HG03354 (cell line): ENCODE data around the gene ITPR1.

Source experiments
- ATAC-seq: cut with Tn5 transposase; IDR thresholded peaks from one replicate; pipeline ENCODE4 v1.9.1; 2021; ENCODE audit warnings: mild to moderate bottlenecking; ENCODE audit not compliant: unreplicated experiment, poor library complexity, severe bottlenecking

Gene ITPR1

DNA sequence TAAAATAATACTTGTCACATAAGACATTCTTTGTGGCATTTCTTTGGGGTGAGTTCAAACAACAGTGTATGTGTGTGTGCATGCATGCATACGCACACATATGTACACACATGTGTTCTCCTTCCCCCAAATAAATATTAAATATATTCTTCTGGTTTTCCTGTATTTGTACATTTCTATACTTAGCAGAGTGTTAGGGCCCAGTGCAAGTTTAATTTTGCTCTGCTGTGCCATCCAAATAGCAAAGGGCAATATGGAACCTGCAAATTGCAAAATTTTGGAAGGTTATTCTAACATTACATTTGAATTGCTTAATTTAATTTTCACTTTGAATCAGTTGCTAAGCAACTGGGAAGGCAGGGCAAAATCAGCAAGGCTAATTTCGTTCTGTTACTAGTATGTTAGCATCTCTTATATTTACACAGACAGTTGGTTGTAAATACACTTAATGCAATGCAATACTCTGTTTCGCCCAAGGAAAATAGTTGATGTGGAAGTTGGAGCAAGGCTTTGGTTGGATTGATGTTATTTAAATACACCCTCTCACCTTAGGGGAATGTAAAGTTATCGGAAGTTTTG is 130.4 kb downstream of the ITPR1 start:
- no peak for ATAC-seq

DNA sequence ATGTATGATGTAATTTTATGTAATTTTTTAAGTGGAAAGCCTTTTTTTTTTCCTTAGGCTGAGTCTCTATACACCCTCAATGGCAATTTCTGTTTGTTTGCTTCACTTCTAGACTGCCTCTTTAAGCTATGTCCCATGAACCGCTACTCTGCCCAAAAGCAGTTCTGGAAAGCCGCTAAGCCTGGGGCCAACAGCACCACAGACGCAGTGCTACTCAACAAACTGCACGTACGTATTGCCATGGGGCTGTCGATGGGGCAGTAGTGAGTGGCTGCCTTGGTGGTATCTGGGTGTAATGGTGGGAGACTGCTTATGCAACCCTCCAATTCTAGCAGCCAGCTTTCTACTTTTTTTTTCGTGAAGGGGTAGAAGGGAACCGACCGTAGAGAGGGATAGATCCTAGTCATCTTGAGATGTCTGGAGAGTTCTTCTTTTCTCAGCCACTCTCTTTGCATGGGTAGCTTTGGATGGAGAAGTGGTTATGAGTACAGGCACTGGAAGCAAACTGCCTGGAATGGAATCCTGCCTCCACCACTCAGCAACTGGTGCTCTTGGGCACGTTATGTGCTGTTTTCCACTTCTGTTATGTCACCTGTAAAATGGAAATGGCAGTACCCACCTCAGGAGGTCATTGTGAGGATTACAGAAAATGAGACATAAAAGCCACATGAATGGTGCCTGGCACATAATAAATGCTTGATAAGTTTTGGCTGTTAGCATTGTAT is 134.7 kb downstream of the ITPR1 start:
- ATAC-seq, result no peak

GRCh38 chr3:4629095-4630007 is 136.2 kb downstream of the ITPR1 start:
- ATAC-seq, result no peak

DNA sequence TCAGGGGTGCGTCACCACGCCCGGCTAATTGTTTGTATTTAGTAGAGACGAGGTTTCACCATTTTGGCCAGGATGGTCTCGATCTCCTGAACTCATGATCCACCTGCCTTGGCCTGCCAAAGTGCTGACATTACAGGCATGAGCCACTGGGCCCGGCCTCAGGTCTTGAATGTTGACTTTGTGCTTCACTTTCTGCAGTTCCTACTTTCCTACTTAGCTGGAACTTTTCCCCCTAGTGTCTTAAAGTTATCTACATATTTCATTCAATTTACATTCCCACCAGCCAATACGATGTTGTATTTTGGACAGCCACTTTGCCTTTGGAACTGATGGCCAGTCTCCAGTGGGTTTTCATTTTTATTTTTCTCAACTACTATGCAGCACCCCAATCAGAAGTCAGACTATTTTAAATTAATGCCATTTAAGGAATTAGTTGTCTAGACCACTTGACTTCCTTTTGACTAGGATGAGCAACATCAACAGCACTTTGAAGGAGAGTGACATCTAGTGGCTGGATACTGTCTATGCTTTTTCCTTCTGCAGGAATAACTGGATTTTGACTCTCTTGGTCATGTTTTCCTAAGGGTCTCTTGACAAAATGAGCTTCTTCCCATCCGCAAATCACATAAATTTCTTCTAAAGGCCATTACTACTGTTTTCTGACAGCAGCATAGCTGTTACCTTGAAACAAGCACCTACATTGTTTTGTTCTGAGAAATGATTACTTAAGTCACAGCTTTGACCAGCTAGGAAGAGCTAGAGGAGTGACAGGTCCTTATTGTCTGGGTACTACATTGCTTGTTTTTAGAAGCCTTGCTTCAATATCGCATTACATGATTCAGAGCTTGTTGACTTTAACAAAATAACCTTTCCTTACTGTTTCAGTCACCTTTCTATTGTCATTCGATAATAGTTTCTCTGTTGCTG is 140.2 kb downstream of the ITPR1 start:
- ATAC-seq, result peak; percentile 88

- no peak for ATAC-seq
Observed at GRCh38 chr3:4634894-4635293, 141.7 kb downstream of the ITPR1 start.

DNA sequence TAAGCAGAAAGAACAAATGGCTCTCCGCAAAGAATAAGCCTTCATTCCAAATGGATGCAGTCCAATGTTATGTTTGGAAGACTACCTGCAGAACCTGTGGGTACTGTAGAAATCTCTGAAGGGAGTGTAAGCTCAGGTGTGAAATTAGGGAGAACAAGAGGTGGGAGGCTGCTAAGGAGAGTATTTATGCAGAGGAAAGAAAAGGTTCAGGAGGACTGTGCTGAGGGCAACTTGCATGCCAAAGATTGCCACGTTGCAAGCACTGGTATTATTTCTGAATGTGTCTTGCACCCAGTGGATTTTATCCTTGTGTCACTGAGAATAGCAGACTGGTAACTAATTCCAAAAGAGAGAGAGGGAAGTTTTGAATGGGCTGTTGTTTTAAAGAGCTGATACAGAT is 144.1 kb downstream of the ITPR1 start:
- no peak for ATAC-seq

GRCh38 chr3:4641863-4642563 is 148.9 kb downstream of the ITPR1 start:
- no peak for ATAC-seq

- ATAC-seq, result no peak
Observed at GRCh38 chr3:4642611-4643010, 149.5 kb downstream of the ITPR1 start.

DNA sequence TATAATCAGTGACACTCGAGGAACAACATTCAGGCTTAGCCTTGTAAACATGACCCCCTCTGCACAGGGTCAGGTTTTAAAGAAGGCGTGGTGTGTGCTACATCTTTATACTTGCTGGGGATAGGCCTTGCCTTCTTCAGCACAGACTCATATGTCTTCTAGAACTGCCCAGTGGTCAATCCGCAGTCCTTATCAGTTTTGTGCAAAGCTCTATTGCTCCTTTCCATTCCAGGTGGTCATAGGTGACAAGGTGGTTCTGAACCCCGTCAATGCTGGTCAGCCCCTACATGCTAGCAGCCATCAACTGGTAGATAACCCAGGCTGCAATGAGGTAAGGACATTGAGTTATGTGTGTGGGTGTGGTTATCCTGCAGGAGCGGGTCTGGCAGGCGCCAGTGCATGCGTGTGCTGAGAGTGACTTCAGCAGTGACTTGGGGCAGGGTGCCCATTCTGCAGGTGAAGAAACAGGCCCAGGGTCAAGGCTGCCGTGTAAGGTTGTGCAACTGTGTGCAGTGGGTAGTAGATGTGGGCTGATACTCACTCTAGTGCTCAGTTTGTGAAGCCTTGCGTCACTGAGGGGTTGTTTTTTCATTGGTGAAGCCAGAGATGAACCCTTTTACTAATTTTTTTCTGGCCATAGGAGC is 150.9 kb downstream of the ITPR1 start:
- ATAC-seq, result no peak

- no peak for ATAC-seq
Observed at GRCh38 chr3:4644951-4645350, 151.8 kb downstream of the ITPR1 start.

- ATAC-seq, result no peak
Observed at GRCh38 chr3:4645468-4645867, 152.3 kb downstream of the ITPR1 start.

GRCh38 chr3:4647411-4647810 is 154.3 kb downstream of the ITPR1 start:
- ATAC-seq, result no peak

DNA sequence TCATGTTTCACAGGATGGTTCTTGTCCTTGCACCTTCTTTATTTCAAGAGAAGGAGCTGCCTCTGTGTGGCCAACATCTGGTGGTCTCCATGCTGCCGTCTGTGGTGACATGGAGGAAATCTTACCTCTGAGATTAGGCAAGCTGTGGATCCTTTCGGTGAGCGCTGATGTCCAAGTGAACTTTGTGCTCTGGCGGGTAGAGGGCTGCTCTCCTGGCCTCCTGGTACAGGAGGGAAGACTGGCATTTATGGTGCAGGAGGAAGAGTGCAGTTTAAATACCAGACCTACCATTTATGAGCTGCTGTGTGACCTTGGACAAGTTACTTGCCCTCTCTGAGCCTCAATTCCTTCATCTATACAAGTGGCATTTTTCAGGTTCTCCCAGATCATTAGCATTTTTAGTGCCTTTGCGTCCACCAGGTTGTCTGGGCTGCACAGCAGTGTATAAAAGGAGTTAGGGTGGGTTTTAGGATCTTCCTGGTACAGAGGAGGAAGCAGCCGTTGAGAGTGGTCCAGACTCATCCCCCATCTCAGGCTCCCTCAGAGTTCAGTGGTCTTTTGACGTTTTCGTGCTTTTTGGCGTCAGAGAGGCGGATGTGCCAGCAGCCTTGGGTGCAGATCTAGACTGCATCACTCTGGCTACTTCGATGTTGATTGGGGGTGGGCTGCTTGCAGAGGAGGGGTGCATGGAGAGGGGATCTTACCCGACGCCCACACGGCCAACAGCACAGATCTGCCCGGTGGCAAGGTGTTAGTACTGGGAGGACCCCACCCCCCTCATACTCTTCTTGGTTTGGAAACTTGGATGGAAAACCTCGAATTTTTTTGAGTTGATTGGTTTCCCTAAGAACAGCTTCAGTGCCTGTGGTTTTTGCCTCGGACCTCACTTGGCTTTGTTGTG is 162.2 kb downstream of the ITPR1 start:
- no peak for ATAC-seq

DNA sequence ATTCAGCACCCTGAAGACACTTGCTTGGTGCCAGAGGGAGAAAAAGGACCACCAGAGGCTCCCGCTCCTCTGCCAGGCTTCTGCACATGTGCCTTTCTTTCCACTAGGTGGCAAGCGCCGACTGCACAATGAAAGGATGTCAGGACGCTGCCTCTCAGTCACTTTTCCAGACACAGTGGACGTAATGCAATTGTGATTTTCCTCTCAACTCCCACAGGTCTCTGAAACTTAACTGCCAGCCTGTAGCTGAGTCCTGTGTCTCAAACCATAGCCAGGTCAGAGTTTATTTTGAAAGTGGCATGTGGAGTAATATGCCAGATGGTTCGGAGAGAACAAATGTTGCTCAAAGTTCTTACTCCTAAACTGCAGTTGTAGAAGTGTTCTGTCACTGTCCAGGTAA is 162.9 kb downstream of the ITPR1 start:
- no peak for ATAC-seq

DNA sequence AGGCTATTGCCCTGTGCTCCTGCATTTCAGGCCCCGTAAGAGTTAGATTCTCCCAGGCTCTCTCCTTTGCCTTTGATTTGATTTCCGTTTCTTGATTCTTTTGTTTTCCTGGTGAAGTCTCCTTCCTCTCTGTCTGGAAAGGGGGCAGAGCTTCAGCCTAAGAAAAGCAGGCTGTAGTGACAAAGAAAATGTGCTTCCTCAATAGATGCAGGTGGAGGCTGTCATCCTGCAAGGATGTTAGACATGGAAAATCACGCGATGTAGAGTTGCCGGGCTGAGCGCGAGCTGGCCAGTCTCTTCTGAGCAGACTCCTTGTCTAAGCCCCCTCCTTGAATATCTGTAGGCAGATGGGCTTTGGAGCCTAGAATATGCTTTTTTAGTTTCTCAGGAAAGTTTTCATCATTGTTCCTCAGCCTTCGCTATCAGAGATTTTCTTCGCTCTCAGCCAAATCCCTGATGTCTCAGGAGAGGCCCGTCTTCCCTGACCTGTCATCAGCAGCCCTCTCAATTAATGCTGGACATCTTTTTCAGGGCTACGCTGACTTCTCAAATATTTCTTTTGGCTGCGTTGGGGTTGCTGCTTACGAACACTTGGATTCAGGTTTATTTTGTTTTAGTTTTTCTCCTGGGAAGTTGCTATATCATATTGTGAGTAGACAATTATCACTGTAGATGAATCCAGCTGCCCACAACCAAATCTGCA is 163.6 kb downstream of the ITPR1 start:
- ATAC-seq, result no peak

DNA sequence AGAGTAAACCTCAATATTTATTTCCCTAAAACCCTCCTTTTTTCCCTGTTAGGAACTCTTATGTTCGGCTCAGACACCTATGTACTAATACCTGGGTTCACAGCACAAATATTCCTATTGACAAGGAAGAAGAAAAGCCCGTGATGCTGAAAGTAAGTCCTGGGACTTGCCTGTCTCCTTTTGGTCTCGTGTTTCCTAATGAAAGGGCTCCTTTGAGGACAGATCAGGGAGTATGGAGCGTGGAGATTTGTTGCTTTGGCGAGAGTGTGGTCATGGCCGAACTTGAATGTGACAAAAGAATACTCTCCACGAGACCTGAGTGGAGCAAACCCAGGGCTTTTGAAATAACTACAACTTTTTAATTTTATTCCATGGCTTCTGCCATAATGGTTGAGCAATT is 167.8 kb downstream of the ITPR1 start:
- no peak for ATAC-seq

DNA sequence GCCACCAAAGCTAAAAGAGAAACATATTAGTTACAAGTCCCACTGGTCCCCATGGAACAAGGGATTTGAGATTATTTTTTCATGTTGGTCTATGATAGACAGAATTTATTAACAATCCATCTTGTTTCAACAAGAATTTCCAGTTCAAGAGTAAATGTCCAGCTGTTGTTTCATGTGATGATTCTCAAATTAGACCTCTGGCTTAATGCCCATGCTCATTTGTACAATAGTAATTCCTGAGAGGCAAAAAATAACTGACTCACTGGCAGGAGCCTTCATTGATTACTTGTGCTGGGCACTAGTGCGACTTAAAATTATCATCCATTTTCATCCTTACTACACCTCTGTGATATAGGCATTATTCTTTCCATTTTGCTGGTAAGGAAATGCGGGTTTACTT is 171.3 kb downstream of the ITPR1 start:
- no peak for ATAC-seq
